GM18498 (cell line): Measurements from ENCODE around the gene NKX1-2.

Source experiments
- ATAC-seq: cut with Tn5 transposase; IDR thresholded peaks from one replicate; pipeline ENCODE4 v1.9.1; 2021; ENCODE audit warnings: mild to moderate bottlenecking, moderate library complexity; ENCODE audit not compliant: unreplicated experiment

NKX1-2 gene

DNA sequence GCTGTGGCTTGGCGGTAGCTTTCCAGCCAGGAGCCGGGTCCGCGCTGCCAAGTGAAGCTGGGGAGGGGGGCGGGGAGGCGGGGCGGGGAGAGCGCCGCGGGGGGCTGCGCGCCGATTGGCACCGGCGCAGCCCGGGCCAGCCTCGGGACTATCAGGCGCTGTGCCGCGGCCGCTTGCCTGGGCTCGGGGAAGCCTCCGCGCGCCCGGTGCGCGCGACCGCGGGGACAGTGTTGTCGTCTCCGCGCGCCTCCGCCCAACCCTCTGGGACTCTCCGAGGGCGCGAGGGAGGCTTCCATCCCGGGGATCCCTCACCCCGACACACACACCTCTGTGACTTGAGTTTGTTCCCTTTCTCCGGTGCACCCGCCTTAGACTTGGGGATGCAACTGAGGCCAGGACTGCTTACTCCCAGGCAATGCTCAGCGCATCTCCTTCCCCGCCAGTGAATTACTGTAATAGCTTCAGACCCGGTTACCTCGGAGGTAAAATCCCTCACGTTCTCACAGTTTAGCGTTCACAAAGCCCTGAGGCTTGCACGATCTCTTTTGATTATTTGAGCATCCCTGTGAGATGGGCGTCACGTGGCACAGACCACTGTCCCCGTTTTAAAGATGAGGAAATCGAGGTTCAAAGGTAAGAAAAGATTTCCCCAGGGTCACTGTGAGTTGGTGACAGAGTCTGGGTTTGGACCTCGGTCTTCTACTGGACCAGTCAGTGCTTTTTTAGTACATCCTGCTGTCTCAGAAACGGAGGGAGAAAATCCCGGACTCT is at the start of gene NKX1-2:
Gene NKX1-2, minus strand, starts transcription at position 24 of the 771 bp plus-strand sequence. CDS start 92 bp downstream, outside the sequence.
- ATAC-seq, result no peak

DNA sequence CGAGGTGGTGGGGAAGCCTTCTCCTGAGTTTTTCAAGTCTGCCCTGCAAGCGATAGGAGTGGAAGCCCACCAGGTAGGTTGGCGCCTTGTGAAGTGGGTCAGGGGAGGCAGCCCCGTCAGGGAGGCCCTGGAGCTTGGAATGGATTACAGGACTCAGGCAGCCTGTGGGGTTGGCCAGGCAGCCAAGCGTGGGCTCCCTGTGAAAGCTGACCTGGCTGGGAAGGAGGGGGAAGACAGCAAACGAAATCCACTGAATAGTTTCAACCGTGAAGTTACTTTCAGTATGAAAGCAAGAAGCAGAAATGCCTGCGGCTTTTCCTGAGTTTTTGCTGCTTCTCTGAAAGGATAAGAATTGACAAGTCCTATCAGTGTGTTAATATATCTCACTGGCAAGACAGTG is 48.2 kb upstream of the NKX1-2 start:
- ATAC-seq, result no peak

DNA sequence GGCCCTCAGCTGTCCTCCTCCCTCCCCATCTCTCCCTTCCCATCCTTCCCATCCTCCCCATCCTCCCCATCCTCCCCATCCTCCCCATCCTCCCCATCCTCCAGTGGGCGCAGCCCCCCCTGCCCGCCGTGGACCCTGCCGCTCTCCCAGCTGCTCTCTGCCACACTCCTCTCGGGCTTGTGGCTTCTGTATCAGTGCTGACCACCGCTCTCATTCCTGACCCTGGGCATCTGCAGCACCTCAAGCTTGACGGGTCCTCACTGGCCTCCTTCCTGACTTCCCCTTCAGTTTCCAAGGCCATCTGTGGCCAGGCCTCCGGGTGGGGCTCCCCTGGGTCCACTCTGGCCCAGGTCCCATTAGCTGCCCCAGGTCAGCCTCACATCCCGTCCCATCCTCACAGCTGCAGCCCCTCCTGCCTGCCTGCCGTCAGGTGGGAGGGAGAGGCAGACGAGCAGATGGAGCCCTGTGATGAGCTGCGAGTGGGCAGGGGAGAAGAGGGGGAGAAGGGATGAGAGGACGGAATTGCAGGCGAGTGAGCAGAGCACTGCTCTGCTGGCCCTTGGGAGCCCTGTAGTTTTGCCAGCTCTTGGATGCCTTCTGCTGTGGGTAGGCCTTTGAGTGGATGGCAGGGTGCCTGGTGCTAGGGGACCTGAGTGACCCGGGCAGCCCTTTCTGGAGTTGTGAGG is 47.5 kb upstream of the NKX1-2 start:
- no peak for ATAC-seq

- no peak for ATAC-seq
Observed at GRCh38 chr10:124496620-124497019, 46.8 kb upstream of the NKX1-2 start.

DNA sequence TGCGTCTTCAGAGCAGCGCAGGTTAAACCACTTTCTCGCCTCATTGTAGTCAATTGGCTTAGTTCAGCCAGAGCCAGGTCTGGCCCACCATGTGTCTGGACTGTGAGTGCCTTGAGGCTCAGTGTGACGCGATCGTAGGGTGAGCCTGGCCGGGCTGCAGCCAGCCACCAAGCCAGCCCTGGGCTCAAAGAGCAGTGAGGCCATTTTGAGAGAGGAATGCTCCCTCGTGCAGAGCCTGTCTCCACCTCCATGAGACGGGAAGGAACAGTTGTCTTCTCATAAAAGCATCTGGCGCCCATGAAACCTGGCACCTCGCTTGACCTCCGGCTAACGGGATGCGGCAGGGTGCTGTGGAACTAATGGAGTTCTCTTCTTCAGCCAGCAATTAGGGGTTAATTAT is 46.3 kb upstream of the NKX1-2 start:
- ATAC-seq, result no peak

DNA sequence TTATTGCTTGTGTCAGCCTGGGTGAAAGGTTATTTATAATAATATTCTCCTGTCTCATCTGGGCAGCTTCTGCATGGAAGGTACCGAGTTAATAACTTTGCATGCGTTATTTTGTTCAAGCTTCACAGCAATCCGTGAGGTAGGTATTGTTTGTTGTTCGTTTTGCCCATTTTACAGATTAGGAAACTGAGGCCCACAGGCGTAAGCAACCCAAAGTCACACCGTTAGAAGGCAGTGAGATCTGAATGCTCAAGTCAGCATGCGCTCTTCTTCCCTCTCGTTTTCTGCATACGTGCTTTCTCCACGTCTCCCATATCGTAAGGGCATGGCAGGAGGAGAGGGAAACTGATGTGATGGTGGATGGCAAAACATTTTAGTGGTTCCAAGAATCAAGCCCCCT is 45.9 kb upstream of the NKX1-2 start:
- no peak for ATAC-seq

- no peak for ATAC-seq
Observed at GRCh38 chr10:124495162-124495561, 45.3 kb upstream of the NKX1-2 start.

DNA sequence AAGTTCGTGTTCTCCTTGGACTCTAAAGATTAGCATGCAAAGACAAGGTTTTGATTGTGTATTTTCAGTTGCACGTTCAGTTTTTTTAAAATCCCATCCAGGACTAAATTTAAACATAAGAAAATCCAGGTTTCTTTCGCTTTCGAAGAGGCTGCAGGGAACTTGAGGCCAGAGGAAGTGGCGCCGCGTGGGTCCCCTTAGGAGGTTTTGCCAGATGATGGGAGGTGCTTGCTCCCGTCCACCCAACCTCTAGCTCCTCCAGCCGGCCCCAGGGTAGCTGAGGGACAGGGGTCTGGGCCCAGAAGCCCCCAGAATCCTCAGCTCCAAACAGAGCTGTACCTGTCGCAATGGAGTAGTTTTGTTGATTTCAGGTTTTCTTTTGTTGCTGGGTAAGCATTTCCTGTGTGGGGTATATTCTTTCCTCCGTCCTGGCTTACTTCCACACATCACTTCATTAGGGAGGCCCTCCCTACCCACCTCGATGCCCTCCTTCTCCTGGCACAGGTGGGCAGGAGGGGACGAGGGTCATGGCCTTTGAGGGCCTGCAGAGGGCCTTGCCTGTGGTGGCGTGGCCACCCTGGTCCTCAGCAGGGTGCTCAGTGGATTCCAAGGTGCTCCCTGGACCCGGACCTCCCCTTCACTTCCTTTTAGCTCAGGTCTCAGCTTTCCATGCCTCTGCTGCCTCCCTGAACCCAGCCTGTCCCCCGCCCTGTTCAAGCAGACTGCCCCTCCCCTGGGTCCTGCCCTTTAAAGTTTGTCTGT is 44.4 kb upstream of the NKX1-2 start:
- no peak for ATAC-seq

DNA sequence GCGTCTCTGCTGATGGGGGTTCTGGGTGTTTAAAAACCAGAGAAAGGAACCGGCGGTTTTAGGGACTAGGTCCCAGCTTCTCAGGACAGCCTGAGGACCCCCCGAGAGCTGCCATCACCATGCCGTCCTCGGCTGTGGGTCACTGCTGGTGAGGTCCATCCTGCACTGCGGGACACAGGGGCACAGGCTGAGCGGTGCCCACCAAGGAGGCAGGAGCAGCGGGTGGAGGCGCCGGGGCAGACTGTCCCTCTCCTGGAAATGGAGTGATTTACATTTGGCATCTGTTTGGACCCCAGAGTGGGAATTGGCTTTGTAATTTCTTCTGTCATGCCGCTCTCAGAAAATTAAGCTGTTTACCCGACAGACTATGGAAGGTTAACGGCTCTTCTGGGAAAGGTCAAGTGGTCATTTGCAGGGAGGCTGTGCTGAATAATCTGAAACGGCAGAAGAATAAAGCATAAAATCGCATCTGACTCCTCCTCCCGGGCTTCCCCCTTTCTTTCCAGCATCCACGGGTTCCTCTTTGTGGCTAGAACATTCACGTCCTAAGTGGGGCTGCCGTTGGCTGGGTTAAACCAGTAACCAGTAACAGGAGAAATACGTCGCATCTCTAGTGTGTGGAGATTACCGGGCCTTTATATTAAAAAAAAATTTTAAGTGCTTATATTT is 43.5 kb upstream of the NKX1-2 start:
- no peak for ATAC-seq

- ATAC-seq, result no peak
Observed at GRCh38 chr10:124492266-124492665, 42.4 kb upstream of the NKX1-2 start.

DNA sequence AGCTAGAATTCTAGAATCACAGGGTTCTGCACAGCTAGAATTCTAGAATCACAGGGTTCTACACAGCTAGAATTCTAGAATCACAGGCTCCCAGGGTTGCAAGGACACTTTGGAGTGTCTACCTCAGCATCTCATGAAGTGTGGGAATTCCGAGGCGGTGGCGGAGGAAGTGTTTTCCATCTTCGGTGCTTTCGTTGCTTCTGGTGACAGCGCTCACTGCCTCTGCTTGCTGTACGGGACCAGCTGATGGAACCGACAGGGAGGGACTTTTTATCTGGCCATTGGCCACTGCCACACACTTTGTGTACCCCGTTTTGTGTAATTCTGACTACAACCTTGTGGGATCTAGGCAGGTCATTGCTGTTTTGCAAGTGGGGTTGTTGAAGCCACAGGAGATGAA is 41.3 kb upstream of the NKX1-2 start:
- ATAC-seq, result no peak

- ATAC-seq, result no peak
Observed at GRCh38 chr10:124486635-124487034, 36.8 kb upstream of the NKX1-2 start.

- no peak for ATAC-seq
Observed at GRCh38 chr10:124484661-124485060, 34.8 kb upstream of the NKX1-2 start.

GRCh38 chr10:124484031-124484430 is 34.2 kb upstream of the NKX1-2 start:
- ATAC-seq, result no peak

GRCh38 chr10:124482876-124483275 is 33.0 kb upstream of the NKX1-2 start:
- ATAC-seq, result no peak

GRCh38 chr10:124482236-124482800 is 32.5 kb upstream of the NKX1-2 start:
- no peak for ATAC-seq

DNA sequence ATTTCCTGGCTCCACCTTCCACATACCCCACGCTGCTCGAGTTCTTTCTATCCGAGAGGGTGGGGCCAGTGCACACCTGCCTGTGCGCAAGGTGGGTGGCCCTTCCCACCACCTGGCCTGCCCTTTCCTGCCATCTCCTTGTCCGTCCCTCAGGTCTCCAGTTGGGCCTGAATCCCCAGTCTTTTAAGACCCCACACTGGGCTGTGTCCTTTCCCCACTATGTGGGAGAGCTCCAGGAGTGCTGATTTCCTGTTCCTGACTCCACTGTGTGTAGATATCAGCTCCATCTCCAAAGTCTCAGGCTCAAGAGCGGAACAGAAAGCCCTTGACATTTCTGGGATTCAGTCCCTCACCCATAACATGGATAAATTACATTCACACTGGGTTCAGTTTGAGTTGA is 31.9 kb upstream of the NKX1-2 start:
- ATAC-seq, result no peak

GRCh38 chr10:124480860-124481259 is 31.0 kb upstream of the NKX1-2 start:
- no peak for ATAC-seq

- ATAC-seq, result no peak
Observed at GRCh38 chr10:124478515-124478914, 28.7 kb upstream of the NKX1-2 start.

GRCh38 chr10:124477614-124478363 is 28.0 kb upstream of the NKX1-2 start:
- ATAC-seq, result no peak
